ENCODE data around the gene ARFGEF3. TPM values are rescaled to one million over a fixed set of nuclear protein-coding genes. Genes with fewer than 3 reads are reported as not detected.

The ARFGEF3 gene
- total and polyA plus RNA-seq, 2 experiments from 2014 or later, result 5.8 to 24.6 TPM

- Mint-ChIP-seq H3K36me3 (ENCODE audit: low read depth) (peaks cover 7% of the 10 kb centered on the region; the same call in 1 of the 3 replicates), H3K4me3 (no peak overlapping the region), H3K9me3 (no peaks in the 10 kb centered on the region), H3K27me3 (ENCODE audit: insufficient read depth, low read depth, poor library complexity) (peaks cover 7% of the 10 kb centered on the region), H3K27ac (no peak overlapping the region), H3K4me1 (peaks cover 35% of the 10 kb centered on the region)
- H2AFZ ChIP-seq, result no peak overlapping the region
- TF ChIP-seq EZH2 (IDR thresholded peaks at IDR 0.05; ENCODE audit: low read depth, unreplicated experiment) (no peak), EZH2phosphoT487 (IDR thresholded peaks at IDR 0.05; ENCODE audit: unreplicated experiment) (no peak)
- peaks cover 3% of the 10 kb centered on the region for H3K79me2 ChIP-seq (replicated peaks; ENCODE audit: insufficient read depth)
- H3K4me1 ChIP-seq (ENCODE audit: insufficient read depth), result peaks cover 33% of the 10 kb centered on the region
- DNase-seq (ENCODE audit: low spot score) (no peak), ATAC-seq (no peak)
- no peak overlapping the region for H3K4me3 ChIP-seq
- H3K9me2 ChIP-seq (ENCODE audit: insufficient read depth), result peaks cover 7% of the 10 kb centered on the region; the same call in 1 of the 2 replicates
- H3K27me3 ChIP-seq (ENCODE audit: insufficient read depth), result no peaks in the 10 kb centered on the region
- no peak overlapping the region for H3K4me2 ChIP-seq
- no peaks in the 10 kb centered on the region for H3F3A ChIP-seq (replicated peaks; ENCODE audit: low read depth)
- H3K27ac ChIP-seq (ENCODE audit: low read depth), result no peak overlapping the region
- H4K20me1 ChIP-seq (replicated peaks; ENCODE audit: insufficient read depth), result no peaks in the 10 kb centered on the region
- H3K36me3 ChIP-seq (ENCODE audit: insufficient read depth), result no peaks in the 10 kb centered on the region
Measured at GRCh38 chr6:138187156-138187555, 25.4 kb downstream of the ARFGEF3 start.

- peaks cover 27% of the 10 kb centered on the region for H3K4me1 ChIP-seq (ENCODE audit: insufficient read depth)
- Mint-ChIP-seq H3K9me3 (no peaks in the 10 kb centered on the region), H3K27ac (no peak overlapping the region), H3K36me3 (ENCODE audit: low read depth) (peaks cover 7% of the 10 kb centered on the region; the same call in 1 of the 3 replicates), H3K4me3 (no peak overlapping the region), H3K27me3 (ENCODE audit: insufficient read depth, low read depth, poor library complexity) (peaks cover under 1% of the 10 kb centered on the region), H3K4me1 (peaks cover 30% of the 10 kb centered on the region)
- no peaks in the 10 kb centered on the region for H3K36me3 ChIP-seq (ENCODE audit: insufficient read depth)
- TF ChIP-seq STAT1 (IDR thresholded peaks at IDR 0.05; ENCODE audit: unreplicated experiment) (no peak), NANOG (IDR thresholded peaks at IDR 0.05; ENCODE audit: borderline replicate concordance) (no peak), ZNF114 (CRISPR knock-in tag; IDR thresholded peaks at IDR 0.05) (no peak), JUNB (IDR thresholded peaks at IDR 0.05; ENCODE audit: unreplicated experiment) (no peak), ZNF331 (CRISPR knock-in tag; IDR thresholded peaks at IDR 0.05; ENCODE audit: low read depth) (no peak), POLR2AphosphoS5 (IDR thresholded peaks at IDR 0.05; ENCODE audit: low read depth) (no peak), EZH2phosphoT487 (IDR thresholded peaks at IDR 0.05; ENCODE audit: unreplicated experiment) (no peak), EZH2 (IDR thresholded peaks at IDR 0.05; ENCODE audit: low read depth, unreplicated experiment) (no peak), ETS1 (IDR thresholded peaks at IDR 0.05) (no peak), CTCF (conservative IDR thresholded peaks at IDR 0.05; ENCODE audit: low read depth in 2 of 2) (no peak), REST (IDR thresholded peaks at IDR 0.05; ENCODE audit: unreplicated experiment) (no peak), CREB1 (CRISPR knock-in tag; IDR thresholded peaks at IDR 0.05; ENCODE audit: low read depth) (no peak)
- H3K27me3 ChIP-seq (ENCODE audit: insufficient read depth), result no peaks in the 10 kb centered on the region
- no peak overlapping the region for H2AFZ ChIP-seq
- no peaks in the 10 kb centered on the region for H4K20me1 ChIP-seq (replicated peaks; ENCODE audit: insufficient read depth)
- DNase-seq (ENCODE audit: low spot score), result no peak
- no peak overlapping the region for H3K4me3 ChIP-seq
- peaks cover 3% of the 10 kb centered on the region for H3K79me2 ChIP-seq (replicated peaks; ENCODE audit: insufficient read depth)
- peak overlapping the region; percentile 45; the same call in 1 of the 2 replicates for H3K27ac ChIP-seq (ENCODE audit: low read depth)
- no peaks in the 10 kb centered on the region for H3F3A ChIP-seq (replicated peaks; ENCODE audit: low read depth)
- peaks cover 7% of the 10 kb centered on the region; the same call in 1 of the 2 replicates for H3K9me2 ChIP-seq (ENCODE audit: insufficient read depth)
- ATAC-seq, result peak; percentile 59
- H3K4me2 ChIP-seq, result no peak overlapping the region
Measured at GRCh38 chr6:138188278-138188941, 26.7 kb downstream of the ARFGEF3 start.
